Sigmoid colon (tissue), 4 donors: Measurements from ENCODE around the gene ELMOD1.

Experiments
- EP300 ChIP-seq, 4 donors: sonication (generic); formaldehyde crosslinking; IDR thresholded peaks; one replicate each; pipeline ENCODE4 v1.6.1; 2017; ENCODE audit warnings: antibody characterized with exemption in 4 of 4
- POLR2A ChIP-seq, 2 donors: fragments of 450-650 bp; IDR thresholded peaks; one replicate each; pipeline ENCODE4 v1.6.1; 2016; ENCODE audit warnings: antibody characterized with exemption in 2 of 2, mild to moderate bottlenecking in 2 of 2, moderate library complexity in 2 of 2
- TF ChIP-seq, protein P1 (sequence below), 4 experiments: fragments of 450-650 bp in 3 of 4; fragments of 200-600 bp in 1 of 4; IDR thresholded peaks; one replicate each; pipeline ENCODE4 v1.5.1; 2016 to 2019; ENCODE audit warnings: antibody characterized with exemption in 4 of 4, mild to moderate bottlenecking in 3 of 4, moderate library complexity in 2 of 4

DNA sequence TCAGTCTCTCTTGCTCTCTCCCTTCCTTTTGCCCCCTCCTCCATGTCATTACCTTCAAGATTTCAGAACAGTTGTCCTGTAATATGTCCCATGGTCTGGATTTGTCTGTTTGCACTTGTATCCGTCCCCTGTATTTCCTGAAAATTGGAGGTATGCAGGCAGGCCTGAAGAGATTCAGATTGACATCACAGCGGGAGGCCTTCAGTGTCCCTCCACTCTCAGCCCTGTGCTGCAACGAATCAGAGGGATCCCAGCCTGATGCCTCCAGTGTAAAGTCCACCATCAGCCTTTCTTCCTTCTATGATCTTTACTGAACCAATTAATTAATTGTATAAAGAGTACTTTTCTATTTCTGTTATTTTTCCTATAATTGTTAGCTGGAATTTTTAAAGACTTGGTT lies 57.3 kb downstream of the ELMOD1 start:
- TF ChIP-seq, protein P1, sequence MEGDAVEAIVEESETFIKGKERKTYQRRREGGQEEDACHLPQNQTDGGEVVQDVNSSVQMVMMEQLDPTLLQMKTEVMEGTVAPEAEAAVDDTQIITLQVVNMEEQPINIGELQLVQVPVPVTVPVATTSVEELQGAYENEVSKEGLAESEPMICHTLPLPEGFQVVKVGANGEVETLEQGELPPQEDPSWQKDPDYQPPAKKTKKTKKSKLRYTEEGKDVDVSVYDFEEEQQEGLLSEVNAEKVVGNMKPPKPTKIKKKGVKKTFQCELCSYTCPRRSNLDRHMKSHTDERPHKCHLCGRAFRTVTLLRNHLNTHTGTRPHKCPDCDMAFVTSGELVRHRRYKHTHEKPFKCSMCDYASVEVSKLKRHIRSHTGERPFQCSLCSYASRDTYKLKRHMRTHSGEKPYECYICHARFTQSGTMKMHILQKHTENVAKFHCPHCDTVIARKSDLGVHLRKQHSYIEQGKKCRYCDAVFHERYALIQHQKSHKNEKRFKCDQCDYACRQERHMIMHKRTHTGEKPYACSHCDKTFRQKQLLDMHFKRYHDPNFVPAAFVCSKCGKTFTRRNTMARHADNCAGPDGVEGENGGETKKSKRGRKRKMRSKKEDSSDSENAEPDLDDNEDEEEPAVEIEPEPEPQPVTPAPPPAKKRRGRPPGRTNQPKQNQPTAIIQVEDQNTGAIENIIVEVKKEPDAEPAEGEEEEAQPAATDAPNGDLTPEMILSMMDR (IDR thresholded peaks at IDR 0.05): no peak
- TF ChIP-seq EP300 (IDR thresholded peaks at IDR 0.05): no peak
- no peak for TF ChIP-seq POLR2A (IDR thresholded peaks at IDR 0.05)
